Natural killer cell treated with Interleukin-12 subunit alpha and Interleukin-12 subunit beta and Interleukin-15 and Interleukin-18, amount 100 ng/mL, for 72 hours (primary cell): ENCODE data around the gene PRKG1. TPM values are rescaled to one million over a fixed set of nuclear protein-coding genes. Genes with fewer than 3 reads are reported as not detected.
A peak's percentile ranks its signal among the peaks of the same experiment; 100 is the strongest.

Experiments used
- ATAC-seq, 2 donors: fragments of 150-1000 bp; cut with Tn5 transposase in 1 of 2; sonication (Bioruptor Pico), chemical (Tn5 transposase) in 1 of 2; 2 replicates each; pipeline ENCODE4 v1.10.0; 2021
- DNase-seq: peaks from one replicate; pipeline ENCODE4 v3.0.0; 2022; ENCODE audit warnings: low spot score
- H3K27ac Mint-ChIP-seq, 2 donors: 1 replicate in 1 of 2; 2 replicates in 1 of 2; pipeline ENCODE4 v1.8.0; 2022; ENCODE audit warnings: mixed read lengths in 2 of 2, mild to moderate bottlenecking in 1 of 2, moderate library complexity in 1 of 2
- H3K27me3 Mint-ChIP-seq, 2 donors: 1 replicate in 1 of 2; 2 replicates in 1 of 2; pipeline ENCODE4 v1.8.0; 2022; ENCODE audit warnings: mixed read lengths in 2 of 2
- H3K36me3 Mint-ChIP-seq: one replicate; pipeline ENCODE4 v1.8.0; 2022; ENCODE audit warnings: mixed read lengths
- H3K4me1 Mint-ChIP-seq, 2 donors: 1 replicate in 1 of 2; 2 replicates in 1 of 2; pipeline ENCODE4 v1.8.0; 2022; ENCODE audit warnings: low read depth in 2 of 2, mixed read lengths in 2 of 2, mild to moderate bottlenecking in 1 of 2
- H3K4me3 Mint-ChIP-seq: one replicate; pipeline ENCODE4 v1.8.0; 2022; ENCODE audit warnings: mixed read lengths
- H3K9me3 Mint-ChIP-seq: 2 replicates; pipeline ENCODE4 v1.8.0; 2022; ENCODE audit warnings: mixed read lengths
- total RNA-seq, 2 donors: library from RNA; stranded (reverse); gene quantifications; one replicate each; pipeline ENCODE4 v1.2.3, GENCODE V29; 2022

PRKG1 gene
- total RNA-seq, 2 donors from 2014 or later: 0.10 TPM; not detected in 1

DNA sequence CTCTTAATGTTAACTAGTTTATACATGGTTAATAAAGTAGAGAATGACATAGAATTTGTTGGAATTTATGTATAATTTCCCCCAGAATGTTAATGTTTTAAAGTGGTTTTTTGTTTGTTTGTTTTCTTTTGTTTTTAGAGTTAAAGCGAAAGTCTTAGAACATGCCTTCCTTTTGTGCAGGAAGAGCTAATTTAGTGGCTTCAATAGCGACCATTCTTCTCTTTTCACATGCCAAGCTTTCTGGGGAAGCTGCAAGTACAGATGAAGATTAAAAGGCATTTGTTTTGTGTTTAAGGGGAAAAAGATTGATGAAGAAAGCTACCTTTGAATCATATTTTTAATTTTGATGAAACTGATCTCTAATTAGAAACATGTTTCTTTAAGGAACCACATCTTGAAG lies 881.4 kb downstream of the PRKG1 start:
- no peaks in the 10 kb centered on the region for H3K4me1 Mint-ChIP-seq
- peaks cover 0 to 5% of the 10 kb centered on the region in 2 donors for H3K27me3 Mint-ChIP-seq
- H3K4me3 Mint-ChIP-seq: no peak overlapping the region
- DNase-seq (no peak), ATAC-seq (no peak)
- H3K36me3 Mint-ChIP-seq: no peaks in the 10 kb centered on the region
- H3K27ac Mint-ChIP-seq: no peak overlapping the region
- no peaks in the 10 kb centered on the region for H3K9me3 Mint-ChIP-seq

DNA sequence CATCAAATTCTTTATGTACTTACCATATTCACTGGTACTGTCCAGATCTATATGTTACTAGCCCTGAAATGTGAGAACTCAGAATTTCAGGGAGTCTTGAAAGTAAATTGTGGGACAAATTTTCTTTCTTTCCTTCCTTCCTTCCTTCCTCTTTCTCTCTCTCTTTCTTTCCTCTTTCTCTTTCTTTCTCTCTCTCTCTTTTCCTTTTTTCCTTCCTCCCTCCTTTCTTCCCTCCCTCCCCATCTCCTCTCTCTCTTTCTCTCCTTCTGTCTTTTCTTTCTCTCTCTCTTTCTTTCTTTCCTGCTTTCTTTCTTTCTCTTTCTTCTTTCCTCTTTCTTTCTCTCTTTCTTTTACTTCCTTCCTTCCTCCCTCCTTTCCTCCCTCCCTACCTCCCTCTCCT lies 882.5 kb downstream of the PRKG1 start:
- Mint-ChIP-seq H3K4me1 (no peaks in the 10 kb centered on the region), H3K27ac (no peak overlapping the region), H3K4me3 (no peak overlapping the region), H3K9me3 (no peaks in the 10 kb centered on the region), H3K27me3 (peaks cover 0 to 5% of the 10 kb centered on the region in 2 donors), H3K36me3 (no peaks in the 10 kb centered on the region)
- DNase-seq (no peak), ATAC-seq (no peak)

DNA sequence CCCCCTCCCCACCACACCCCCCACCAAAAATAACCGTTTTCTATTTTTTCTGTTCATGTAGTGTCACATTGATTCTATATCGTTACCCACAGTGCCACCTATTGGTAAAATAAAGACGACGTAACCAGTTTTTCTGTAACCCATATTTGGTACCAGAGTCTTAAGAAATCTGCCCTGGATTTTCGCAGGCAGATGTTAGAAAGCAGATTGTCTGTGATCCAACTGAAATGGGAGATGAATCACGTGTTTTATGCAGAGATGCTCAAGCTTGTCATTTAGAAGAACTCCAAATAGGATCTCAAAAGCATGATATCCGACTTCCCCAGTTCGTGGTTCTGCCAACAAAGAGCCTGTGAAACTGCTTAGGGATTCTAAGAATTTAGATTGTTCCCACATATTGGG lies 886.2 kb downstream of the PRKG1 start:
- Mint-ChIP-seq H3K36me3 (no peaks in the 10 kb centered on the region), H3K4me1 (no peaks in the 10 kb centered on the region), H3K9me3 (no peaks in the 10 kb centered on the region), H3K27ac (no peak overlapping the region), H3K4me3 (no peak overlapping the region), H3K27me3 (peaks cover 4 to 9% of the 10 kb centered on the region in 2 donors)
- DNase-seq: no peak
- ATAC-seq: no peak

DNA sequence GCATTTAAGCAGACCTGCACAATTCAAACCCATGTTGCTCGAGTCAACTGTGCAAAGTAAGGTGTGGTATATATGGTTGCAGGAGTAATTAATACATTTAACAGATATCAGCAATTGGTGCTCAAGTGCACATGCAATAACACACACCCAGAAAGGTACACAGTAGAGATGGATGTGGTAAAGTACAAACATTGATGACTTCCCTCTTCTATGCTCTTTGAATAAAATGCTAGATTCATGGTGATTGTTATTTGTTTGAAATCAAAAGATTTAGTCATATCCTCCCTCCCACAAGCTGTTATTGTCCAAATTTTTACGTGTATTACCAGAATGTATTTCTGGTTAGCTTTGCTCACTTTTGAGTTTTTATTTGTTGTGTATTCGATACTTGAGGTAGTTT lies 887.1 kb downstream of the PRKG1 start:
- no peak overlapping the region for H3K4me3 Mint-ChIP-seq
- no peak for ATAC-seq
- H3K27me3 Mint-ChIP-seq: peaks cover 4 to 9% of the 10 kb centered on the region in 2 donors
- no peaks in the 10 kb centered on the region for H3K4me1 Mint-ChIP-seq
- no peak for DNase-seq
- no peaks in the 10 kb centered on the region for H3K36me3 Mint-ChIP-seq
- no peak overlapping the region for H3K27ac Mint-ChIP-seq
- no peaks in the 10 kb centered on the region for H3K9me3 Mint-ChIP-seq

DNA sequence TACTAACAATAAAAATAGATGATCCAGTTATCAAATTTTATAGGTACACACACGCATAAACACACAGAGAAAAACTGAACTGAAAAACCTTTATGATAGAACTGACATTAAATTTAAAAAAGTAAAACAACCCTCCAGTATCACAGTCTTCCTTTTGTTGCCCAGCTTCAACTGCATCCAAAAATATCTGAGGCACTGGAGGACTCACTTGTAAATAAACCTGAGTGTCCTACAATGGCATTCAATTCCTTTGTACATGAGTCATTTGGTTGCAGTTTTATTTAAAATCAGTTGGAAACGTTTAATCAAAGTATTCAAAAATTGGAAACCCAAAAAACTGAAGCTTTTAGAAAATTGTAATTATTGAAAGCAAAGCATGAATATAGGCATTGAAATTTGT lies 890.3 kb downstream of the PRKG1 start:
- H3K4me1 Mint-ChIP-seq: no peaks in the 10 kb centered on the region
- DNase-seq: no peak
- H3K36me3 Mint-ChIP-seq: peaks cover 5% of the 10 kb centered on the region
- H3K4me3 Mint-ChIP-seq: no peak overlapping the region
- no peak for ATAC-seq
- H3K9me3 Mint-ChIP-seq: peaks cover 3% of the 10 kb centered on the region
- peaks cover 4% of the 10 kb centered on the region in 2 donors for H3K27me3 Mint-ChIP-seq
- H3K27ac Mint-ChIP-seq: no peak overlapping the region

DNA sequence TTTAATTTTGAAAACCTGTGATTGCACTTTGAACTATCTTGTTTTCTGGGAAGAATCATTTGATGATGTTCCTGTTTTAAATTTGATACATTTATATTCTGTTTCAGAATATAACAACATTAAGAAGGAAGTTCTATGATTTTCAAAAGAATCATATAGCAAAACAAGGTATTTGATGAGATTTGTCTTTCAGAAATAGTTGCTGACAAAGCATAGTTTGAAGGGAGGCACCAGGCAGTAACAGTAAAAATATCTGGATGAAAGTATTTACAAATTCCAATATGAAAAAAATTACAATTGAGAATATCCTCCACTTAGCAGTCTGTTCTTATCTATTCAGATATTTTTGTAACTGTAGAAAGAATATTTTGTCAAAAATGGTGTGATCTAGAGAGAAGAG lies 891.2 kb downstream of the PRKG1 start:
- peaks cover 4% of the 10 kb centered on the region in 2 donors for H3K27me3 Mint-ChIP-seq
- peaks cover 5% of the 10 kb centered on the region for H3K36me3 Mint-ChIP-seq
- H3K4me1 Mint-ChIP-seq: no peaks in the 10 kb centered on the region
- H3K4me3 Mint-ChIP-seq: no peak overlapping the region
- peaks cover 3% of the 10 kb centered on the region for H3K9me3 Mint-ChIP-seq
- no peak overlapping the region for H3K27ac Mint-ChIP-seq
- DNase-seq (no peak), ATAC-seq (no peak)

DNA sequence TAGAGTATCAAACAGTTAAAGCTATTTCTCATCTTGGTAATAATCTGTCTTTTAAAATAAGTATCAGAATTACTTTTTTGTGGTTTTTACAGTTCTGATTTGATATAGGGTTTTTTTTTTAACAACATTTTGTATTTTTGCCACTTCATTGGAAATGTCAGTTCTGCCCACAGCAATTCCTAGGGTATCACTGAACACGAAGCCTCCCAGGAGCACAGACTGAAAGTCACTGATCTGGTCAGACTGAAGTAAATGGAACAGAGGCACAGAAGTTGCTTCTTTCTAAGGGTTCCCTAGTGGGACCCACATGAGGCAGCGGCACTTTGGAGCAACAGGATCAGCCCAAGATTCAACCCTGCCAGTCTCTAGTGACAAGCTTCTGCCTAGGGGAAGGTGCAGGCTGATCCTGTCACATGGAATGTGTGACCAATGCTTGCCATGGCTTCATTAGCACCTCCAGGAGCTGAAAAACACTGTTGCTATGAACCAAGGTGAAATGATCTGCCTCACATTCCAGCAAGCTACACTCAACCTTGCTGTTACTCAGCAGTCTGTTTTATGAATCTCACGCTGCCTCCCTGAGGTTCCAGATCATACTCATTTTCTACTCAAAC lies 898.6 kb downstream of the PRKG1 start:
- ATAC-seq: no peak
- Mint-ChIP-seq H3K27me3 (no peaks in the 10 kb centered on the region), H3K4me1 (no peaks in the 10 kb centered on the region), H3K27ac (no peak overlapping the region), H3K36me3 (peaks cover 1% of the 10 kb centered on the region), H3K9me3 (no peaks in the 10 kb centered on the region), H3K4me3 (no peak overlapping the region)
- DNase-seq: no peak

DNA sequence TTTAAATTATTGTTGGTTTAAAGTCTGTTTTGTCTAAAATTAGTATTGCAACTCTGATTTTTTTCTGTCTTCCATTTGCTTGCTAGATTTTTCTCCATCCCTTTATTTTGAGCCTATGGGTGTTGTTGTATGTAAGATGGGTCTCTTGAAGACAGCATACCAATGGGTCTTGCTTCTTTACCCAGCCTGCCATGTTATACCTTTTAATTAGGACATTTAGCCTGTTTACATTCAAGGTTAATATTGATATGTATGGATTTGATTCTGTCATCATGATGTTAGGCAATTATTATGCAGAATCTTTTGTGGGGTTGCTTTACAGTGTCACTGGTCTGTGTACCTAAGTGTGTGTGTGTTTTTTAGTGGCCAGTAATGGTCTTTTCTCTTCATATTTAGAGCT lies 906.5 kb downstream of the PRKG1 start:
- H3K36me3 Mint-ChIP-seq: peaks cover 6% of the 10 kb centered on the region
- H3K9me3 Mint-ChIP-seq: peaks cover 19% of the 10 kb centered on the region
- no peak for DNase-seq
- no peak for ATAC-seq
- no peaks in the 10 kb centered on the region for H3K4me1 Mint-ChIP-seq
- H3K4me3 Mint-ChIP-seq: no peak overlapping the region
- no peaks in the 10 kb centered on the region for H3K27me3 Mint-ChIP-seq
- no peak overlapping the region for H3K27ac Mint-ChIP-seq

DNA sequence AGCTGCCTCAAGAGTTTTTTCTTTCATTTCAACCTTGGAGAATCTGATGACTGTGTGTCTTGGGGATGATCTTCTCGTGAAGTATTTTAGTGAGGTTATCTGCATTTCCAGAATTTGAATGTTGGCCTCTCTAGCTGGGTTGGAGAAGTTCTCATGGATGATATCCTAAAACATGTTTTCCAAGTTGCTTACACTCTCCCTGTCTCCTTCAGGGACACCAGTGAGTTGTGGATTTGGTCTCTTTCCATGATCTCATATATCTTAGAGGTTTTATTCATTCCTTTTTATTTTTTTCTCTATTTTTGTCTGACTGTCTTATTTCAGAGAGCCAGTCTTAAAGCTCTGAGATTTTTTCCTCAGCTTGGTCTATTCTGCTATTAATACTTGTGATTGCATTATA lies 907.4 kb downstream of the PRKG1 start:
- Mint-ChIP-seq H3K27me3 (no peaks in the 10 kb centered on the region), H3K27ac (no peak overlapping the region), H3K4me3 (no peak overlapping the region), H3K36me3 (peaks cover 6% of the 10 kb centered on the region), H3K9me3 (peaks cover 19% of the 10 kb centered on the region), H3K4me1 (no peaks in the 10 kb centered on the region)
- ATAC-seq: no peak
- no peak for DNase-seq

DNA sequence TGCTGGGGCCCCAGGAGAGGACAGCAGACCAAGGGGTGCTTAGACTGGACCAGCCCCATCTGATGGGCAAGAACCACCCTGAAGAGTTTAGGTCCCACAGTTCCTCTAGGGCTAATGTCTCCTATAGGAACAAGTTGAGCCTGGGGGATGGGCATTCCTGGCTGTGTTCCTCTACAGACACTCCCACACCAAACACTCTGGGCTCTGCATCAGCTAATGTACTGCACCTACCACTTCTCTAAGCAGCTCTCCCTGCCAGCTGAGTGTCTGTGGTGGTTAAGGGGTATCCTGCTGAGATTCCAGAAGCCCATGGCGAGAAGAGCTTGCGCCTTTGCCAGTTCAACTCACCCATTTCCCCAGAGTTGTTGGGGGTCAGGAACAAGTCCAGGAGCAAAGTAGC lies 909.2 kb downstream of the PRKG1 start:
- DNase-seq: no peak
- no peaks in the 10 kb centered on the region for H3K27me3 Mint-ChIP-seq

DNA sequence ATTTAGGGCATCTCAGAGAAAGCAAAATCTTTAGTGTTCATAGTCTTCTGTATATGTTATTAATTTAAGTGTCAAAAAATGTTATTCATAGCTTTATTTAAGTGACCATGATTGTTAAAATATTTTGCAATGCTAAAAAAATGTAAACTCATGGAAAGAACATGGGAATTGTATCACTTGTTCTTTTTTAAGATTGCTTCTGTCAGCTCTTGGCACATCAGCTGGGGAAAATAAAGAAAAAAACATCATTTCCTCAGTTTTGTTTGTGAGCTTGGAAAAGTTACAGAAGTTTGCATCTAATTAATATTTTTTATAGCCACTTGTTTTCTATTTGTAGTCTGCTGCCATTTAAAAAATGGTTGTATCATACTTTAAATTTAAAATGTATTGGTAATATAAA lies 911.0 kb downstream of the PRKG1 start:
- no peak overlapping the region for H3K27ac Mint-ChIP-seq
- ATAC-seq (no peak), DNase-seq (no peak)
- no peak overlapping the region for H3K4me3 Mint-ChIP-seq
- H3K9me3 Mint-ChIP-seq: peaks cover 8% of the 10 kb centered on the region
- H3K36me3 Mint-ChIP-seq: peaks cover 6% of the 10 kb centered on the region
- H3K4me1 Mint-ChIP-seq: no peaks in the 10 kb centered on the region
- H3K27me3 Mint-ChIP-seq: no peaks in the 10 kb centered on the region

More for the DNA sequence above, 909.2 kb downstream of the PRKG1 start:
- peaks cover 19% of the 10 kb centered on the region for H3K9me3 Mint-ChIP-seq
- H3K36me3 Mint-ChIP-seq: peaks cover 6% of the 10 kb centered on the region
- no peak overlapping the region for H3K27ac Mint-ChIP-seq
- no peaks in the 10 kb centered on the region for H3K4me1 Mint-ChIP-seq
- ATAC-seq: peak in 1 of 2 donors; percentile 28
- H3K4me3 Mint-ChIP-seq: no peak overlapping the region

DNA sequence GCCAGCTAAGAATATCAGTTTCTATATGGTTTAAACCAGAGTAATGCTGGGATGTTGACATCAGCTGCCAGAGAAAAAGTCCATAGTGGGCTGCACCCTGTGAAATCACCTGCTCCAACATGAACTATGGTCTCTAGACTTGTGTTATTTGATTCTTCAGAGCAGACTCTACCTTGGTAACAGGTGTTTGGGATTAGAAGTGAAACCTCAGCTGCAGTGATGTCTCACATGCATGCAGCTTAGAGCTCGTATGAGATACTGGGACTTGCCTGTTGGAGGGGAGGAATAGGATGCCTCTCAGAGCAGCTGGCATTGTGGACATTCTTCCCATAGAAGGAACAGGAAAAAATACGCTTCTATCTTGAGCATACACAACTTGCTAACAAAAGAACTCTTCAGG lies 912.2 kb downstream of the PRKG1 start:
- H3K27me3 Mint-ChIP-seq: no peaks in the 10 kb centered on the region
- no peaks in the 10 kb centered on the region for H3K4me1 Mint-ChIP-seq
- H3K4me3 Mint-ChIP-seq: no peak overlapping the region
- H3K27ac Mint-ChIP-seq: no peak overlapping the region
- ATAC-seq: no peak
- no peak for DNase-seq
- no peaks in the 10 kb centered on the region for H3K36me3 Mint-ChIP-seq
- H3K9me3 Mint-ChIP-seq: peaks cover 2% of the 10 kb centered on the region

DNA sequence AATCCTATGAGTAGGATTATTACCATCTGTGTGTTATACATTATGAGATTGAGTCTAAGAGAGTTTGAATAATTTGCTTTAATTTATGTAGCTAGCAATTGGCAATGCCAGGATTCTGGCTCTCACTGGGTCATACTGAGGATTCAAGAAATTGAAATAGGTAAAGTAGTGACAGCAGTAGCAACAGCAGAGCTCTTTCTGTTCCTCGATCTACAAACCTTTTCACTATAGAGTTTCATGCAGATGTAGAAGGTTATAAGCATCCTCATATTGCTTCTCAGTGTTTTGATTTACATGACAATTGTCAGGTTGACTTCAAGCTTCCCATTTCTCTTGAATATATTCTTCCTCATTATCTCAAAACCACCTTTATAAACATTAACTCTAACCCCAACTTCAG lies 919.2 kb downstream of the PRKG1 start:
- no peak for ATAC-seq
- Mint-ChIP-seq H3K27me3 (no peaks in the 10 kb centered on the region), H3K27ac (no peak overlapping the region), H3K4me3 (no peak overlapping the region), H3K9me3 (no peaks in the 10 kb centered on the region), H3K4me1 (no peaks in the 10 kb centered on the region), H3K36me3 (no peaks in the 10 kb centered on the region)
- DNase-seq: no peak

DNA sequence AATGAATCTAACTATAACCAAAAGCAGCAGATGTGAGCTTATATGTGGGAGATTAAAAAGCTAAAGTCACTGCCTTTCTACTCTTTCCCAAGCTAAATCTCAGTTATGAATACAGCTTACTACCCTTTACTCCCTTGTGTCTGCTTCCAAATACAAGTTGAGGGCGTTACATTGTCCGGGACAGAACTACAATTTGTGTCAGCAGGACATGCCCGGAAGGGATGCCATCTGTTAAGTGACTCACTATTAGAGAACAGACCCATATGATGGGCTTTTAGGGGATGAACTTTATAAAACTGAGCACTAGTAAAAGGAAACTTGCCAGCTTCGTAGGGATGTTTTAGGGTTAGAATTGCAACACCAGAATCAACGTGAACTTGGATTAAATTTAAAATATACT lies 924.8 kb downstream of the PRKG1 start:
- H3K36me3 Mint-ChIP-seq: no peaks in the 10 kb centered on the region
- no peak overlapping the region for H3K27ac Mint-ChIP-seq
- no peaks in the 10 kb centered on the region for H3K27me3 Mint-ChIP-seq
- H3K4me3 Mint-ChIP-seq: no peak overlapping the region
- DNase-seq (no peak), ATAC-seq (no peak)
- no peaks in the 10 kb centered on the region for H3K9me3 Mint-ChIP-seq
- H3K4me1 Mint-ChIP-seq: no peaks in the 10 kb centered on the region

DNA sequence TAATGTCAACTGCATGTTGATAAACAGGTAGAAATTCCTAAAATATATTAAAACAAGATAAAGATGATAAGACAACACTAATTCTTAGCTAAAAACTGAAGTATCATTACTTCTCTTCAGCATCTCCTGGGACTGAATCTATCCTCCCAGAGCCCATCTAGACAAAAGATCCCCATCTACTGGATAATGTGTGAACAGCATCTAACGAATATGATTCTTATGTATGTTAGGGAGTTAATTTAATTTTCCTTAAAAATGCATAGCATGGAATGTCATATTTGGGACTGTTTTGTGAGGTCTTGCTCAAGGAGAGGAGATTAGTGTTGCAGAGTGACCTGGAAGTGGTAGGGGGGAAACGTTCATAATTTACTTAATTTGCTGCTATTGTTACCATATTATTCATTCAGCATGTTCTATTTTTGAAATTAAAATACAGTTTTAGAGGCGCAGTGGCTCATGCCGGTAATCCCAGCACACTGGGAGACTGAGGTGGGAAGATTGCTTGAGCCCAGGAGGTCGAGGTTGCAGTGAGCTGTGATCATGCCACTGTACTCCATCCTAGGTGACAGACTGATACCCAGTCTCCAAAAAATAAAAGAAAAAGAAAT lies 930.2 kb downstream of the PRKG1 start:
- Mint-ChIP-seq H3K4me1 (no peaks in the 10 kb centered on the region), H3K9me3 (peaks cover 8% of the 10 kb centered on the region), H3K36me3 (no peaks in the 10 kb centered on the region), H3K4me3 (no peak overlapping the region), H3K27ac (no peak overlapping the region), H3K27me3 (peaks cover 0 to 2% of the 10 kb centered on the region in 2 donors)
- ATAC-seq (no peak), DNase-seq (no peak)
